Loucy (cell line): ENCODE data around the gene UPK1A.

Experiments used
- CTCF ChIP-seq: fragments of 200-600 bp; sonication (generic); conservative IDR thresholded peaks from 2 replicates; pipeline ENCODE4 v1.5.1; 2014; ENCODE audit warnings: mild to moderate bottlenecking, antibody characterized with exemption, low read length
- EZH2phosphoT487 ChIP-seq: fragments of 200-600 bp; IDR thresholded peaks from 2 replicates; pipeline ENCODE4 v1.6.1; 2018; ENCODE audit warnings: antibody characterized with exemption, mild to moderate bottlenecking, moderate library complexity, borderline replicate concordance

DNA sequence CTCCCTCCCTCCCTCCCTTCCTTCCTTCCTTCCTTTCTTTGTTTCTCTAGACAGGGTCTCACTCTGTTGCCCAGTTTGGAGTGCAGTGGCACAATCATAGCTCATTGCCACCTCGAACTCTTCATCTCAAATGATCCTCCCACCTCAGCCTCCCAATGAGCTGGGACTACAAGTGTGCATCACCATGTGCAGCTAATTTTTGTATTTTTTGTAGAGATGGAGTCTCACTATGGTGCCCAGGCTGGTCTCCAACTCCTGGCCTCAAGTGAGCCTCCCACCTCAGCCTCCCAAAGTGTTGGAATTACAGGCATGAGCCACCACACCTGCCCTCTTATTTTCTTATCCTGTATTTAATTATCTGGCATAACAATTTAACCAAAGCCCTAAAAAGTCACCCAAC is 4.4 kb downstream of the UPK1A start:
- TF ChIP-seq CTCF (no peak), EZH2phosphoT487 (no peak)
